Liver (tissue), 9 donors: ENCODE data around the gene NOP9. TPM values are rescaled to one million over a fixed set of nuclear protein-coding genes. Genes with fewer than 3 reads are reported as not detected.

Source experiments
- DNase-seq: peaks from one replicate; pipeline ENCODE4 v3.0.0-alpha.2; 2017; ENCODE audit warnings: low spot score
- H3K27ac ChIP-seq, 2 donors: one replicate each; pipeline ENCODE4 v1.7.0; 2013; ENCODE audit warnings: inconsistent platforms in 2 of 2, low read length in 2 of 2, control low read depth in 1 of 2, low read depth in 1 of 2, mild to moderate bottlenecking in 1 of 2
- H3K27me3 ChIP-seq, 4 donors: one replicate each; pipeline versions ENCODE4 v1.6.1 to v1.7.0; 2013; ENCODE audit warnings: low read length in 3 of 4, inconsistent platforms in 1 of 4, mild to moderate bottlenecking in 1 of 4, moderate library complexity in 1 of 4; ENCODE audit not compliant: control insufficient read depth in 4 of 4, insufficient read depth in 4 of 4
- H3K36me3 ChIP-seq, 4 donors: one replicate each; pipeline versions ENCODE4 v1.6.1 to v1.7.0; 2013; ENCODE audit warnings: low read length in 3 of 4, mild to moderate bottlenecking in 3 of 4, low read depth in 1 of 4, moderate library complexity in 1 of 4; ENCODE audit not compliant: control insufficient read depth in 4 of 4, insufficient read depth in 3 of 4
- H3K4me1 ChIP-seq, 4 donors: one replicate each; pipeline versions ENCODE4 v1.6.1 to v1.7.0; 2013; ENCODE audit warnings: low read length in 3 of 4, mild to moderate bottlenecking in 3 of 4, moderate library complexity in 1 of 4; ENCODE audit not compliant: control insufficient read depth in 4 of 4, insufficient read depth in 4 of 4
- H3K4me3 ChIP-seq, 3 donors: one replicate each; pipeline versions ENCODE4 v1.6.1 to v1.7.0; 2013; ENCODE audit warnings: low read length in 3 of 3, control low read depth in 1 of 3, low read depth in 1 of 3, mild to moderate bottlenecking in 1 of 3
- H3K9ac ChIP-seq, 2 donors: one replicate each; pipeline ENCODE4 v1.7.0; 2013; ENCODE audit warnings: low read length in 2 of 2, mild to moderate bottlenecking in 2 of 2, moderate library complexity in 2 of 2, control low read depth in 1 of 2, low read depth in 1 of 2
- H3K9me3 ChIP-seq, 4 donors: one replicate each; pipeline versions ENCODE4 v1.6.1 to v1.7.0; 2013; ENCODE audit warnings: low read length in 3 of 4; ENCODE audit not compliant: control insufficient read depth in 4 of 4
- CTCF ChIP-seq: fragments of 150-350 bp; IDR thresholded peaks from 2 replicates; pipeline ENCODE4 v1.5.1; 2017; ENCODE audit warnings: improper control_type of control experiment, low read depth, low read length; ENCODE audit not compliant: missing input control
- EGR1 ChIP-seq, 2 donors: IDR thresholded peaks; 2 replicates each; pipeline ENCODE4 v1.6.1; 2016 to 2018; ENCODE audit warnings: antibody characterized with exemption in 2 of 2, low read depth in 2 of 2
- FOXA1 ChIP-seq: IDR thresholded peaks from 2 replicates; pipeline ENCODE4 v1.6.1; 2016; ENCODE audit warnings: antibody characterized with exemption
- FOXA2 ChIP-seq: IDR thresholded peaks from 2 replicates; pipeline ENCODE4 v1.6.1; 2016; ENCODE audit warnings: antibody characterized with exemption
- HNF4G ChIP-seq: IDR thresholded peaks from 2 replicates; pipeline ENCODE4 v1.6.1; 2016; ENCODE audit warnings: antibody characterized with exemption
- MAX ChIP-seq: IDR thresholded peaks from 2 replicates; pipeline ENCODE4 v1.6.1; 2016; ENCODE audit warnings: antibody characterized with exemption
- NR2F2 ChIP-seq: IDR thresholded peaks from 2 replicates; pipeline ENCODE4 v1.6.1; 2016; ENCODE audit warnings: antibody characterized with exemption
- REST ChIP-seq: IDR thresholded peaks from 2 replicates; pipeline ENCODE4 v1.6.1; 2016; ENCODE audit warnings: antibody characterized with exemption, mild to moderate bottlenecking
- RXRA ChIP-seq, 2 donors: IDR thresholded peaks; 2 replicates each; pipeline ENCODE4 v1.6.1; 2017 to 2018; ENCODE audit warnings: antibody characterized with exemption in 2 of 2, mild to moderate bottlenecking in 1 of 2
- SP1 ChIP-seq: IDR thresholded peaks from 2 replicates; pipeline ENCODE4 v1.6.1; 2018; ENCODE audit warnings: antibody characterized with exemption, mild to moderate bottlenecking
- TAF1 ChIP-seq: conservative IDR thresholded peaks from 2 replicates; pipeline ENCODE4 v1.6.1; 2016; ENCODE audit warnings: antibody characterized with exemption, mild to moderate bottlenecking
- ZBTB33 ChIP-seq: IDR thresholded peaks from 2 replicates; pipeline ENCODE4 v1.6.1; 2016; ENCODE audit warnings: antibody characterized with exemption
- WGBS: extraction: QIAGEN DNeasy Blood & Tissue Kit; methylation state at CpG from one replicate; pipeline ENCODE4 v1.1.7; 2013; 5-methylcytosine and 5-hydroxymethylcytosine counted together
- polyA plus RNA-seq, 2 donors: library from polyadenylated mRNA; stranded (reverse) in 1 of 2; unstranded in 1 of 2; fragments of 200-250 nt in 1 of 2; fragments of >200 nt in 1 of 2; fragmentation: Nextera tagmentation in 1 of 2; extraction: Ambion mirVana in 1 of 2; gene quantifications; one replicate each; pipeline versions ENCODE4 v1.2.1 to v1.2.3, GENCODE V29; 2013 to 2015
- total RNA-seq, 2 donors: library from RNA; depleted of rRNA; stranded (reverse); fragments of >200 nt; gene quantifications; one replicate each; pipeline ENCODE4 v1.2.3, GENCODE V29; 2014
- donor health status: healthy.
- donor health status: healthy.
- donor health status: healthy.
- donor health status: healthy.
- donor health status: healthy.

Gene NOP9
- total and polyA plus RNA-seq, 4 donors = 3.8 to 18.2 (median 9.7) TPM

GRCh38 chr14:24314377-24315193 lies 14.9 kb downstream of the NOP9 start:
- peaks cover 16 to 33% (median 23%) of the 10 kb centered on the region in 4 donors for H3K4me1 ChIP-seq

GRCh38 chr14:24315243-24315806 lies 15.7 kb downstream of the NOP9 start:
- no peak for DNase-seq
- 84% methylated on average over 10 of the region's 10 CpGs for WGBS
- H3K4me1 ChIP-seq = peaks cover 8 to 26% (median 16%) of the 10 kb centered on the region in 4 donors
- TF ChIP-seq CTCF = no peak
- no peak for TF ChIP-seq MAX
- TF ChIP-seq REST = no peak
- TF ChIP-seq FOXA1 = no peak
- no peak for TF ChIP-seq HNF4G
- no peak for TF ChIP-seq TAF1
- no peak for TF ChIP-seq FOXA2
- no peak for TF ChIP-seq RXRA (IDR thresholded peaks at IDR 0.05)
- TF ChIP-seq EGR1 (IDR thresholded peaks at IDR 0.05; ENCODE audit: low read depth in 2 of 2) = no peak

More at GRCh38 chr14:24314377-24315193, 14.9 kb downstream of the NOP9 start:
- H3K9me3 ChIP-seq = no peaks in the 10 kb centered on the region
- H3K9ac ChIP-seq = no peak overlapping the region
- DNase-seq = no peak
- TF ChIP-seq NR2F2 (no peak), REST (no peak), ZBTB33 (no peak), EGR1 (IDR thresholded peaks at IDR 0.05; ENCODE audit: low read depth in 2 of 2) (no peak), TAF1 (no peak), SP1 (no peak), FOXA1 (no peak)
- no peak overlapping the region for H3K4me3 ChIP-seq
- H3K27me3 ChIP-seq = no peaks in the 10 kb centered on the region
- H3K27ac ChIP-seq = peak overlapping the region; percentile 15 to 48
- WGBS = 63% methylated on average over 5 of the region's 5 CpGs
- no peaks in the 10 kb centered on the region for H3K36me3 ChIP-seq

More at GRCh38 chr14:24315243-24315806, 15.7 kb downstream of the NOP9 start:
- Histone ChIP-seq H3K9ac (no peak overlapping the region), H3K27ac (peak overlapping the region; percentile 4 to 48), H3K9me3 (no peaks in the 10 kb centered on the region), H3K27me3 (no peaks in the 10 kb centered on the region), H3K4me3 (no peak overlapping the region), H3K36me3 (no peaks in the 10 kb centered on the region)
